Head of caudate nucleus (tissue), 42 donors: ENCODE measurements around the gene BCOR.

Experiments used
- DNase-seq, 42 donors: peaks; one replicate each; pipeline versions ENCODE4 v3.0.0 to v3.0.0-alpha.2; 2020 to 2021; ENCODE audit warnings: mixed read lengths in 7 of 42
- intact Hi-C: fragments of 100-400 bp; cut with DNase I; formaldehyde crosslinking; loops from one replicate; pipeline ENCODE4 v1.15.0; 2022

Gene BCOR

GRCh38 chrX:40091691-40092421 lies 5.9 kb downstream of the BCOR start:
- intact Hi-C loops: no loop called here
- DNase-seq: no peak

DNA sequence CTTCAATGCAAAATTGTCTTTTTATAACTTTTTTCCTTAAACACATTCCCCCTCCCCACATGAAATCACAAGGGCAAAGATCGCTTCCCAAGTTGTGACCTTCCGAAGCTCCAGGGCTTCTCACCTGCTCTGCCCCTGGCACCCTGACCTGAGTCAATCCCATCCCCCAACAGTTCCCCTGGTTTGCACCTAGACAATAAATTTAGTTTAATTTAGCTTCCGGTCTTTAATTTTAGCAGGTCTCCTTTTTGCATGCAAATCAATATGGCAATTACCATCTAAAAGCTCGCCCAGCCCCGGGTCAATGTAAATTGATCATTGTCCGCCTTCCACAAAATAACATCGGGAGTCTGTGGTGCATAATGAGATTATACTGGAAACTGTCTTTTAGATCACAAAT lies 6.8 kb downstream of the BCOR start:
- no peak for DNase-seq
- intact Hi-C loops: no loop called here

DNA sequence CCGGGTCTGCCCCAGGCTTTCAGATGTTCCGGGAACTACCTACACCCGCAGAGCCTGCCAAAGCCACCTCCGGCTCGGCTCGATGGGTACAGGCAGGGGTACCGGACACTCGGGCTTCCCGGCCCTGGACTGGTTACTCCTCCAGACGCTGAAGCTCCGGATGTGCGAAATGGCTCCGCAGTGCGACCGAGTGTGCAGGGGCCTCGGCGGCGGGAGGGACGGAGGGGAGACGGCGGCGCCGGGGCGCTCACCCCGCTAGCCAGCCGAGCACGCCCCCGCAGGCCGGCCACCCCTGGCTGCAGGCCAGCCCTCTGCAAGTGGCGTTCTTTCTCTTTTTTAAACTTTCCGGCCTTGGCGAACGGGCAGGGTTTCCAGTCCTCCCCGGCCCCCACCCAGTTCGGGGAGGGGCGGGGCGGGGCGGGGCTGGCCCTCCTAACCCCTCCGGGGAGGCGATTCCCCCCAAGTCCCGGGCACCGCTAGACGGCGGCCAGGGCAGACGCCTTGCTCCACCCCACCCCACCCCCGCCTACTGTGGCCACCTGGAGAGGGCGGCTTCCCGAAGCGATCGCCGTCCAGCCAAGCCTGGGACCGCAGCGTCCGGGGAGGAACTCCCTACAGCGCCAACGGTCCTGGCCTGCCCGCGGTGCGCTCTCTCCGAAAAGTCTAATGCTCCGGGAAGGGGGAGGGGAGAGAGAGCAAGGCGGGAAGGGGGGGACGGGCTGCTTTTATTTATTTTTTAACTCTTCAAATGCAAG lies 7.5 kb downstream of the BCOR start:
- peak in 6 of 42 donors; percentile 12 to 49 (median 28) for DNase-seq

DNA sequence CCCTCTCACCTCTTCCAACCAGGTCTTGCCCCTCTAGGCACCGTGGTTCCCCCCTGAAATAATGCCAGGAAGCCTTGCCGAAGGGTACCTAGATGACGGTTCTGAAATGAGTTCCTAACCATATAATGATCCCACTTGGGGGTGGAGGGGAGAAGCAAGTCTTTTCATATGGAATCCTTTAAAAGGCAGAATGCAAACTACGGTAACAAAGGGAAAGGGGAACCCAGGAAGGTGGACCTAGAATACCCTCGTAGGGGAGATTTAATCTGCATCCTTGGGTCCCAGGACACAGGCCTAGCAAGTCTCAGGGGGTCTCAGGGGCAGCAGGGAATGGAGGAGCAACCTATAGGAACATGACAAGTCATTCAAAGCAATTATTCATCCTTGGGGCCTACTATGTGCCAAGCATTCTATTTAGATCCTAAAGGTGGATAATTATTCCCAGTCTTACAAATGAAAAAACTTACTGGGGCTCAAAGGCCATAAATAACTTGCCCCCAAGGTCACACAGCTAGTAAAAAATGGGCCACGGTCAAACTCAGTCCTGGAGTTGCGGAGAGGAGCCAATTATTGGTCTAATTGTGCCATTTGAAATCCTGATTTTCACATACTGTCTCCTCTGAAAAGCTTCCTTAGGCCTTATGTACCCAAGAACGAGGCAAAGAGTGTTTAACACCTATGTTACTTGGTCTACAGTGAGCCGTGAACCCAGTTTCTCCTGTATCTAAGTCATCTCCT lies 8.8 kb downstream of the BCOR start:
- DNase-seq: no peak

More for the DNA sequence above, 7.5 kb downstream of the BCOR start:
- intact Hi-C loops: no loop called here

GRCh38 chrX:40088299-40088625 lies 9.5 kb downstream of the BCOR start:
- DNase-seq: no peak
- intact Hi-C loops: no loop called here

More for the DNA sequence above, 8.8 kb downstream of the BCOR start:
- intact Hi-C loops: no loop called here

DNA sequence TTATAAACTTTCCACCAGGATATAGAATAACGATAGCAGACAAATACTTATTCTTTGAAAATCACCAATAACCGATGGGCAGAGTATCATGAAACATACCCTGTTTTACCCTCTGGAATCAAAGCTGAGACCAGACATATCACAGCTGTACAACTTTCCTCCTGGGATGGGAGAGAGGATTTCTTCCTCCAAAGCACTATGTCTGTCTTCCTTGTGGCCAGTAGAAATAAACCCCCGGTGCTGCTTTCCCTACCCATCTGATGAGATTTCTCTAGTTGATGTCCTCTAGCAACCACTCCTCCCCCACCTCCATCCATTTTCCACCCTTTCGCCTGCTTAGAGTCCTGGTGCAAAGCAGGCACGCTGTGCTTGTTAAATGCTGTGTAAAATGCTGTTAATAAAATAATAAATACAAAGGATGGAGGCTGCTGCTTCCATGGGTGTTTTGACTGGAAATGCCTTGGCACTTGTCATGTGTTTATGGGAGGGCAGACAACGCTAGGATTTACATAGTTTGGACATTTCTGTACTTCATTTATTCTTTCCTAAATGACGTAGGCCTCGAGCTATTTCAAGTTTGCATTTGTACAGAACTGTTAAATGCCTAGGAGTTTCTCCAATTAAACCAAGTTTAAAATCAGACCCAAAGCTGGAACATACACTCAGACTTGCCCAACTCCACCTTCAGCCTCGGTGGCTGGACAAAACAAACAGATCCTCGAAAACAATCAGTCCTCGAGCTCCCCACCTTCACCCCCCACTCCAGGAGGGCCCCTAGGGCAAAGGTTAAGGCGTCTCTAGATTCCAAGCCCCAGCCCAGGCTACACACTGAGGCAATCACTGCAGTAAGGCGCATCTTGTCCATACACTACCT lies 10.1 kb downstream of the BCOR start:
- intact Hi-C loops: no loop called here
- no peak for DNase-seq

DNA sequence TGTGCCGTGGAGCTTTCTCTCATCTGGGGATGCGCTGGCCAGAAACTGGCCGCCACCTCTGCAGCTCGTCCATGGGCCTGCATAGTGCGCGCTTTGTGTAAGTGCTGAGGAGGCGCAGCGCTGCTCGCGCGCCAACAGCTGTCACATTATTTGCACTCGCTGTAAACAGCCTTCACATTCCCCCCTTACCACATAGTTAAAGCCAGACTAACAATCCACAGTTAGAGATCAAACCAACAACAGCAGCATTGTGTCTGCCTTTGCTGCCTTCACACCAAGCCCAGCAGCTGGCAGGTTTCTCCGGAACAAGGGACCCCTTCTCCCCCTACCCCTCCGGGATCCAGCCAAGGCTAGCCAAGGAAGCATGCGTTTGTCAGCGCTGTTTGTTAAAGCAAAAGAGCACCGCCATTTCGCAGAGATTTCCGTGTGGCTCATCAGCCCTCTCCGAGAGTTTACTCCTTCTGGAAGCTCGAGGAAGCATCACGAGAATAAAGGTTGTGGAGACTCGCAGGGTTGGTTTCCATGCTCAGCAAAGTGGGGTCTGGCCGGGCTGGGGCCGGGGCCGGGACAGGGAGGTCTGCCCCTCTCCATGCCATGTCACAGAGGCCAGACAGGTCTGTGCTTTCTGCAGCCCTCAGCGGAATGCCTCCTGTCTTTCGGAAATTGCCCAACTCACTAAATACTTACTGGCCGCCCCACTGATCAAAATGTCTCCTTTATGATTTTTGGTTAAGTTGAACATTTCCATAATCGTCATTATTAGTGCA lies 11.0 kb downstream of the BCOR start:
- peak in 38 of 42 donors; percentile 41 to 84 (median 72) for DNase-seq
- intact Hi-C loops: no loop called here

GRCh38 chrX:40085714-40086113 lies 12.0 kb downstream of the BCOR start:
- intact Hi-C loops: no loop called here
- DNase-seq: peak in 5 of 42 donors; percentile 4 to 44 (median 29)

DNA sequence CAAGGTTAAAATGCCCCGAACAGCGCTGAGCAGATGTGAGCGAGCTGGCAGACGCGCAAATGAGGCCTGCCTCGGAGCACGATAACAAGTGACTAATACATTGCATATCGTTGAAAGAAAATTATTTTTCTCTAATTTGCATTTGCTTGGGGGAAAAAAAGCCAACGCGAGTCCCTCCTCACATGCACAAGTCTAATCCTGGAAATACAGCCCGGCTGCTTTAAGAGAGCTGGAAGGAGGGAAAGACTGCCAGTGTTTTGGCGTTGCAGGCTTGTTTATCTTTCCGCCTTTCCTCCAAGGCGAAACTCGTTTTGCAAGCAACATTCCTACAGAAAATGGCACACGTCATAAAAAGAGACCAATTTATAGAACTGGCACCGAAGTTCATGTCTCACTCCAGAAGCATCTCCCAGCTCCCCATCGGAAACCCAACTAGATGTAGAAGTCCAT lies 12.6 kb downstream of the BCOR start:
- peak in 8 of 42 donors; percentile 24 to 58 (median 30) for DNase-seq
- intact Hi-C loops: no loop called here

DNA sequence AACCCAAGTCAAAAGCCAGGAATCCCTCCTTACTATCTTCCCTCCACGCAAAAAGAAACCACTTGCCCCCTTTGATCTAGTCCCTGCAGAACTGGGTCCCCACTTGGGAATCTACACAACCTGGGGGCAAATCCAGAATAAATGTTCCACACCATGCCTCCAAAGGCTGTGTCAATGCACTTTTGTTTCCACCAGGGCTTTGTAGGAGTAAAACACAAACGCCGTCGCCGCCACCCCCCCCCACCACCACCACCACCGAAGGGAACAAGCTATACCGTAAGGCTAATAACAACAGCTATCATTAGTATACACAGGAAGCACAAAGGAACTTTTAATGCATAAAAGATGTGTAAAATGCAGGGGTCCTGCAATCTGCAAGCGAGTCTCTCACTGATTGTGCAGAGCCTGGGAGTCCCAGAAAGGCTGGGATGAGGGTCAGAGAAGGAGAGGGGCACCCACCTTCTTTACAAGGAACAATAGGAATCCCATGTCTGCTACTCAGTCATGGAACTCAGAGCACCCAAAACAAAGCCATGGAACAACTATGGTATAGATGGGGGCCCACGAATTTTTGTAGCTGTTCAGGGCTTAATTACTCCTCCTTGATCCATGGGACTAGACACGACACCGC lies 13.2 kb downstream of the BCOR start:
- intact Hi-C loops: no loop called here
- DNase-seq: no peak

GRCh38 chrX:40083979-40084359 lies 13.8 kb downstream of the BCOR start:
- intact Hi-C loops: no loop called here

GRCh38 chrX:40083120-40083978 lies 14.4 kb downstream of the BCOR start:
- intact Hi-C loops: no loop called here
- DNase-seq: peak in 6 of 42 donors; percentile 16 to 45 (median 26)

More at GRCh38 chrX:40083979-40084359, 13.8 kb downstream of the BCOR start:
- DNase-seq: no peak

- DNase-seq: peak in 2 of 42 donors; percentile 38 to 40
Observed at GRCh38 chrX:40082447-40083119, 15.2 kb downstream of the BCOR start.

DNA sequence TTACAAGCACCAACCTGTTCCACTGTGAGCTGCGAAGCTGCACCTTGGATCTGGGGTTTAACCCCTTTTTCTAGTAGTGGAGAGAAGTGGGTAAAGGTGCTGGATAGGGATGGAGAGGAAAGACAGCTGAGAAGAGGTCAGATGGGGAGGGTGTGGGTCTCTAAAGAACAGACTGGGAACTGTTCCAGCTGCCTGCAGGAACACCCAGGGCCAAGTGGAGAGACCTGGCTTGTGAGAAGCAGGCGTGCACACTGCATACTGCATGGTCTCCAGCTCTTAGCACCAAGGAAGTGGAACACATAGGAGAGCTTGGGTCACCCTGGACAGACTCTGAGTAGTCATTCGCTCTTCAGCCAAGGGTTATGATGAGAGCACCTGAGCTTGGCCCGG lies 16.1 kb downstream of the BCOR start:
- DNase-seq: no peak
- intact Hi-C loops: no loop called here

More at GRCh38 chrX:40082447-40083119, 15.2 kb downstream of the BCOR start:
- intact Hi-C loops: no loop called here

GRCh38 chrX:40080894-40081678 lies 16.7 kb downstream of the BCOR start:
- intact Hi-C loops: no loop called here
- no peak for DNase-seq
